Neural cell (in vitro differentiated cells): ENCODE measurements around the gene ALDH1L1. TPM values are rescaled to one million over a fixed set of nuclear protein-coding genes. Genes with fewer than 3 reads are reported as not detected.

Experiments
- H2AFZ ChIP-seq: fragments of 200-600, 300-800 bp; sonication (generic), shearing (Covaris generic); 2 replicates; pipeline ENCODE4 v1.6.0; 2014; ENCODE audit warnings: low read depth, mild to moderate bottlenecking, antibody characterized with exemption, low read length, moderate library complexity
- H3F3A ChIP-seq: fragments of 200-600 bp; shearing (Covaris generic); 2 replicates; pipeline ENCODE4 v1.6.1; 2016; ENCODE audit warnings: mild to moderate bottlenecking, moderate library complexity, mixed read lengths, antibody characterized with exemption, low read length; ENCODE audit not compliant: insufficient read depth, poor library complexity, severe bottlenecking
- H3K27ac ChIP-seq: fragments of 200-600, 300-800 bp; sonication (generic), shearing (Covaris generic); 2 replicates; pipeline ENCODE4 v1.5.1; 2014; ENCODE audit warnings: mild to moderate bottlenecking, low read length, moderate library complexity
- H3K27me3 ChIP-seq: fragments of 300-800, 200-600 bp; sonication (generic), shearing (Covaris generic); 2 replicates; pipeline ENCODE4 v1.6.0; 2014; ENCODE audit warnings: mild to moderate bottlenecking, low read depth, low read length, moderate library complexity; ENCODE audit not compliant: insufficient read depth
- H3K36me3 ChIP-seq: fragments of 300-800, 200-600 bp; sonication (generic), shearing (Covaris generic); 2 replicates; pipeline ENCODE4 v1.5.1; 2014; ENCODE audit warnings: mild to moderate bottlenecking, antibody characterized with exemption, low read length, moderate library complexity; ENCODE audit not compliant: insufficient read depth
- H3K4me2 ChIP-seq: fragments of 300-800, 200-600 bp; sonication (generic), shearing (Covaris generic); 2 replicates; pipeline ENCODE4 v1.6.0; 2014; ENCODE audit warnings: mild to moderate bottlenecking, low read length
- H3K4me3 ChIP-seq: fragments of 300-800, 200-600 bp; sonication (generic), shearing (Covaris generic); 2 replicates; pipeline ENCODE4 v1.5.1; 2014; ENCODE audit warnings: mild to moderate bottlenecking, low read length, moderate library complexity
- H3K79me2 ChIP-seq: fragments of 200-600 bp; shearing (Covaris generic); replicated peaks from 2 replicates; pipeline ENCODE4 v1.6.0; 2014; ENCODE audit warnings: mild to moderate bottlenecking, low read length, moderate library complexity; ENCODE audit not compliant: insufficient read depth
- H3K9ac ChIP-seq: fragments of 300-800, 200-600 bp; sonication (generic), shearing (Covaris generic); 2 replicates; pipeline ENCODE4 v1.6.1; 2016; ENCODE audit warnings: mild to moderate bottlenecking, low read length, mixed read lengths
- H3K9me2 ChIP-seq: fragments of 200-600 bp; shearing (Covaris generic); 2 replicates; pipeline ENCODE4 v1.6.1; 2016; ENCODE audit warnings: mild to moderate bottlenecking, low read length, mixed read lengths; ENCODE audit not compliant: insufficient read depth
- H3K9me3 ChIP-seq: fragments of 200-600, 300-800 bp; sonication (generic), shearing (Covaris generic); 2 replicates; pipeline ENCODE4 v1.6.1; 2016; ENCODE audit warnings: mild to moderate bottlenecking, mixed run types, low read length, moderate library complexity, mixed read lengths
- H4K20me1 ChIP-seq: fragments of 200-600 bp; shearing (Covaris generic); 2 replicates; pipeline ENCODE4 v1.6.1; 2016; ENCODE audit warnings: mild to moderate bottlenecking, mixed run types; ENCODE audit not compliant: insufficient read depth
- CTCF ChIP-seq: fragments of 450-650 bp; IDR thresholded peaks from 2 replicates; pipeline ENCODE4 v1.5.1; 2014; ENCODE audit warnings: antibody characterized with exemption, mild to moderate bottlenecking, moderate library complexity; ENCODE audit not compliant: poor library complexity, severe bottlenecking
- EP300 ChIP-seq: fragments of 450-650 bp; conservative IDR thresholded peaks from 2 replicates; pipeline ENCODE4 v1.6.1; 2014; ENCODE audit warnings: antibody characterized with exemption, mild to moderate bottlenecking, moderate library complexity; ENCODE audit not compliant: poor library complexity, severe bottlenecking
- EZH2 ChIP-seq: fragments of 200-600, 300-800 bp; shearing (Covaris generic), sonication (generic); IDR thresholded peaks from 2 replicates; pipeline ENCODE4 v1.6.1; 2014; ENCODE audit warnings: antibody characterized with exemption, low read length, borderline replicate concordance, mild to moderate bottlenecking; ENCODE audit not compliant: insufficient read depth, poor library complexity, severe bottlenecking
- MXI1 ChIP-seq: fragments of 450-650 bp; conservative IDR thresholded peaks from 2 replicates; pipeline ENCODE4 v1.6.1; 2014; ENCODE audit warnings: antibody characterized with exemption, mild to moderate bottlenecking; ENCODE audit not compliant: poor library complexity, severe bottlenecking
- POLR2AphosphoS5 ChIP-seq: IDR thresholded peaks from 2 replicates; pipeline ENCODE4 v1.6.1; 2012
- RAD21 ChIP-seq: fragments of 450-650 bp; conservative IDR thresholded peaks from 2 replicates; pipeline ENCODE4 v1.6.1; 2014; ENCODE audit warnings: antibody characterized with exemption, mild to moderate bottlenecking, moderate library complexity
- REST ChIP-seq: IDR thresholded peaks from 2 replicates; pipeline ENCODE4 v1.6.1; 2012; ENCODE audit warnings: borderline replicate concordance
- SMC3 ChIP-seq: fragments of 450-650 bp; conservative IDR thresholded peaks from 2 replicates; pipeline ENCODE4 v1.6.1; 2014; ENCODE audit warnings: antibody characterized with exemption, mild to moderate bottlenecking, moderate library complexity; ENCODE audit not compliant: poor library complexity
- TAF1 ChIP-seq: IDR thresholded peaks from 2 replicates; pipeline ENCODE4 v1.6.1; 2012; ENCODE audit warnings: low read depth
- polyA plus RNA-seq: library from polyadenylated mRNA; depleted of rRNA; stranded (reverse); fragments of >200 nt; gene quantifications from 2 replicates; pipeline ENCODE4 v1.2.3, GENCODE V29; 2014

ALDH1L1 gene
- polyA plus RNA-seq, 1 donor from 2014 or later: not detected

GRCh38 chr3:126118591-126118990, 61.8 kb downstream of the ALDH1L1 start:
- TF ChIP-seq EP300 (no peak), TAF1 (no peak), CTCF (no peak), RAD21 (no peak), SMC3 (no peak), REST (no peak), POLR2AphosphoS5 (no peak), MXI1 (no peak)
- Histone ChIP-seq H3K36me3 (no peaks in the 10 kb centered on the region), H3K9ac (no peak overlapping the region), H3K9me2 (no peaks in the 10 kb centered on the region), H3K27ac (no peak overlapping the region), H3F3A (no peaks in the 10 kb centered on the region), H3K79me2 (no peaks in the 10 kb centered on the region), H3K4me2 (no peak overlapping the region), H2AFZ (no peak overlapping the region), H4K20me1 (no peaks in the 10 kb centered on the region), H3K4me3 (no peak overlapping the region), H3K9me3 (no peaks in the 10 kb centered on the region), H3K27me3 (no peaks in the 10 kb centered on the region)

- no peaks in the 10 kb centered on the region for H3K27me3 ChIP-seq
- H3K36me3 ChIP-seq: no peaks in the 10 kb centered on the region
- no peak overlapping the region for H2AFZ ChIP-seq
- H3K4me2 ChIP-seq: no peak overlapping the region
- H3K4me3 ChIP-seq: no peak overlapping the region
- TF ChIP-seq CTCF (no peak), TAF1 (no peak), RAD21 (no peak), EZH2 (no peak), MXI1 (no peak), REST (no peak), EP300 (no peak), POLR2AphosphoS5 (no peak), SMC3 (no peak)
- no peaks in the 10 kb centered on the region for H3F3A ChIP-seq
- H4K20me1 ChIP-seq: no peaks in the 10 kb centered on the region
- no peaks in the 10 kb centered on the region for H3K9me2 ChIP-seq
- H3K79me2 ChIP-seq: no peaks in the 10 kb centered on the region
- no peak overlapping the region for H3K9ac ChIP-seq
- H3K27ac ChIP-seq: no peak overlapping the region
- no peaks in the 10 kb centered on the region for H3K9me3 ChIP-seq
These were observed 62.6 kb downstream of the ALDH1L1 start for GRCh38 chr3:126117786-126118185.
